22Rv1 (cell line): ENCODE data around the gene LMO3.

Experiments used
- ZFX ChIP-seq: fragments of 450-650 bp; IDR thresholded peaks from 2 replicates; pipeline ENCODE4 v1.6.1; 2017; ENCODE audit warnings: antibody characterized with exemption, borderline replicate concordance
- TF ChIP-seq, protein P1 (sequence below): fragments of 450-650 bp; IDR thresholded peaks from 2 replicates; pipeline ENCODE4 v1.5.1; 2017; ENCODE audit warnings: mild to moderate bottlenecking

DNA sequence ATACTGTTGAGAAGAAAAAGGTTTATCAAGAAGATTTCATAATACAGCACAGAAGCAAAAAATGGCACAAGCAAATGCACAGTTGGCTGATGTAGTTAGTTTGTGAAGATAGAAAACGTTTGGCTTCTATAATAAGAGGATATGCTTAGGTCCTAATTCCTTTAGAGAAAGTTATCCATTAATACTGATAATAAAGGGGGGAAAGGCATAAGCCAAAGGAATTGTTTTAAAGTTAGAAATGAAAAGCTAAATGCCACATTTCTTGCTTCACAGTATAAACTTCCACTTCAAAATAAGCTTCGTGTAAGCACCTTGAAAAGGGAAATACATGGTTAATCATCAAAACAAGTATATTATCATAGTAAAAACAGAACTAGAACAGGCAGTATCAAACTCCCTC, 12.4 kb downstream of the LMO3 start:
- TF ChIP-seq, protein P1, sequence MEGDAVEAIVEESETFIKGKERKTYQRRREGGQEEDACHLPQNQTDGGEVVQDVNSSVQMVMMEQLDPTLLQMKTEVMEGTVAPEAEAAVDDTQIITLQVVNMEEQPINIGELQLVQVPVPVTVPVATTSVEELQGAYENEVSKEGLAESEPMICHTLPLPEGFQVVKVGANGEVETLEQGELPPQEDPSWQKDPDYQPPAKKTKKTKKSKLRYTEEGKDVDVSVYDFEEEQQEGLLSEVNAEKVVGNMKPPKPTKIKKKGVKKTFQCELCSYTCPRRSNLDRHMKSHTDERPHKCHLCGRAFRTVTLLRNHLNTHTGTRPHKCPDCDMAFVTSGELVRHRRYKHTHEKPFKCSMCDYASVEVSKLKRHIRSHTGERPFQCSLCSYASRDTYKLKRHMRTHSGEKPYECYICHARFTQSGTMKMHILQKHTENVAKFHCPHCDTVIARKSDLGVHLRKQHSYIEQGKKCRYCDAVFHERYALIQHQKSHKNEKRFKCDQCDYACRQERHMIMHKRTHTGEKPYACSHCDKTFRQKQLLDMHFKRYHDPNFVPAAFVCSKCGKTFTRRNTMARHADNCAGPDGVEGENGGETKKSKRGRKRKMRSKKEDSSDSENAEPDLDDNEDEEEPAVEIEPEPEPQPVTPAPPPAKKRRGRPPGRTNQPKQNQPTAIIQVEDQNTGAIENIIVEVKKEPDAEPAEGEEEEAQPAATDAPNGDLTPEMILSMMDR, result no peak
- TF ChIP-seq ZFX, result no peak
